Neural progenitor cell (in vitro differentiated cells): ENCODE results near the gene C1QTNF1. TPM values are rescaled to one million over a fixed set of nuclear protein-coding genes. Genes with fewer than 3 reads are reported as not detected.

ENCODE experiments used
- DNase-seq: peaks from one replicate; pipeline ENCODE4 v3.0.0-alpha.2; 2016; ENCODE audit warnings: low spot score
- H2AFZ ChIP-seq: fragments of 200-600 bp; sonication (generic); replicated peaks from 2 replicates; pipeline ENCODE4 v1.6.1; 2016; ENCODE audit warnings: antibody characterized with exemption
- H3F3A ChIP-seq: fragments of 200-600 bp; sonication (generic); 2 replicates; pipeline ENCODE4 v1.6.1; 2016; ENCODE audit warnings: antibody characterized with exemption, low read depth
- H3K27ac ChIP-seq: fragments of 200-600 bp; sonication (generic); 2 replicates; pipeline ENCODE4 v1.5.1; 2016; ENCODE audit warnings: mild to moderate bottlenecking
- H3K27me3 ChIP-seq: fragments of 200-600 bp; sonication (generic); 2 replicates; pipeline ENCODE4 v1.6.1; 2016; ENCODE audit warnings: mild to moderate bottlenecking, moderate library complexity
- H3K36me3 ChIP-seq: fragments of 200-600 bp; sonication (generic); 2 replicates; pipeline ENCODE4 v1.5.1; 2016
- H3K4me1 ChIP-seq: fragments of 200-600 bp; sonication (generic); 2 replicates; pipeline ENCODE4 v1.6.1; 2016; ENCODE audit warnings: mixed run types
- H3K4me2 ChIP-seq: fragments of 200-600 bp; sonication (generic); 2 replicates; pipeline ENCODE4 v1.6.1; 2016
- H3K4me3 ChIP-seq: fragments of 200-600 bp; sonication (generic); 2 replicates; pipeline ENCODE4 v1.5.1; 2016
- H3K79me2 ChIP-seq: fragments of 200-600 bp; sonication (generic); 2 replicates; pipeline ENCODE4 v1.6.1; 2016; ENCODE audit warnings: low read depth
- H3K9ac ChIP-seq: fragments of 200-600 bp; sonication (generic); 2 replicates; pipeline ENCODE4 v1.6.1; 2016
- H3K9me3 ChIP-seq: fragments of 200-600 bp; sonication (generic); 2 replicates; pipeline ENCODE4 v1.5.1; 2016; ENCODE audit warnings: low read depth
- H4K20me1 ChIP-seq: fragments of 200-600 bp; sonication (generic); 2 replicates; pipeline ENCODE4 v1.6.1; 2016; ENCODE audit warnings: low read depth
- H3K27ac Mint-ChIP-seq: 3 replicates; pipeline ENCODE4 v1.8.0; 2021; ENCODE audit warnings: mixed read lengths
- H3K27me3 Mint-ChIP-seq: 2 replicates; pipeline ENCODE4 v1.8.0; 2022; ENCODE audit warnings: low read depth, mild to moderate bottlenecking, inconsistent platforms, moderate library complexity, mixed read lengths; ENCODE audit not compliant: insufficient read depth
- H3K36me3 Mint-ChIP-seq: 3 replicates; pipeline ENCODE4 v1.8.0; 2021; ENCODE audit warnings: mixed read lengths
- H3K4me1 Mint-ChIP-seq: 3 replicates; pipeline ENCODE4 v1.8.0; 2021; ENCODE audit warnings: mixed read lengths
- H3K4me3 Mint-ChIP-seq: 3 replicates; pipeline ENCODE4 v1.8.0; 2021; ENCODE audit warnings: mild to moderate bottlenecking, moderate library complexity, mixed read lengths
- H3K9me3 Mint-ChIP-seq: 3 replicates; pipeline ENCODE4 v1.8.0; 2020; ENCODE audit warnings: mixed read lengths
- CTCF ChIP-seq: fragments of 200-600 bp; sonication (generic); IDR thresholded peaks from 2 replicates; pipeline ENCODE4 v1.5.1; 2017; ENCODE audit warnings: antibody characterized with exemption, mild to moderate bottlenecking
- EZH2 ChIP-seq: fragments of 200-600 bp; sonication (generic); IDR thresholded peaks from 2 replicates; pipeline ENCODE4 v1.6.1; 2017; ENCODE audit warnings: antibody characterized with exemption, mild to moderate bottlenecking, moderate library complexity
- EZH2phosphoT487 ChIP-seq: fragments of 200-600 bp; sonication (generic); IDR thresholded peaks from 2 replicates; pipeline ENCODE4 v1.6.1; 2017; ENCODE audit warnings: antibody characterized with exemption
- total RNA-seq: library from RNA; depleted of rRNA; stranded (reverse); fragments of >200 nt; gene quantifications from 2 replicates; pipeline ENCODE4 v1.2.3, GENCODE V29; 2015; ENCODE audit warnings: low replicate concordance

Gene C1QTNF1
- total RNA-seq, 1 donor from 2014 or later, result 1.4 TPM

- no peak overlapping the region for H3K27ac ChIP-seq
- DNase-seq, result no peak
- H3K4me2 ChIP-seq, result no peak overlapping the region
- no peaks in the 10 kb centered on the region for H3K4me1 ChIP-seq
- no peaks in the 10 kb centered on the region for H3K36me3 ChIP-seq
- no peak overlapping the region for H3K4me3 ChIP-seq
- H3K79me2 ChIP-seq, result no peaks in the 10 kb centered on the region
- Mint-ChIP-seq H3K4me1 (peaks cover 14% of the 10 kb centered on the region), H3K9me3 (no peaks in the 10 kb centered on the region), H3K36me3 (no peaks in the 10 kb centered on the region), H3K27me3 (peaks cover 7% of the 10 kb centered on the region), H3K27ac (no peak overlapping the region), H3K4me3 (no peak overlapping the region)
- H3K9me3 ChIP-seq, result no peaks in the 10 kb centered on the region
- TF ChIP-seq EZH2phosphoT487, result no peak
- TF ChIP-seq CTCF, result no peak
- no peak for TF ChIP-seq EZH2
- no peaks in the 10 kb centered on the region for H4K20me1 ChIP-seq
- H2AFZ ChIP-seq, result no peak overlapping the region
- no peak overlapping the region for H3K9ac ChIP-seq
- no peaks in the 10 kb centered on the region for H3F3A ChIP-seq
- H3K27me3 ChIP-seq, result peaks cover 18% of the 10 kb centered on the region
These were observed 69.3 kb downstream of the C1QTNF1 start for GRCh38 chr17:79093270-79093669.

GRCh38 chr17:79094261-79094660 lies 70.3 kb downstream of the C1QTNF1 start:
- no peak overlapping the region for H2AFZ ChIP-seq
- H3K36me3 ChIP-seq, result no peaks in the 10 kb centered on the region
- H4K20me1 ChIP-seq, result no peaks in the 10 kb centered on the region
- H3K9ac ChIP-seq, result no peak overlapping the region
- no peak overlapping the region for H3K27ac ChIP-seq
- Mint-ChIP-seq H3K27ac (no peak overlapping the region), H3K9me3 (no peaks in the 10 kb centered on the region), H3K4me1 (peaks cover 14% of the 10 kb centered on the region), H3K27me3 (peaks cover 8% of the 10 kb centered on the region), H3K36me3 (no peaks in the 10 kb centered on the region), H3K4me3 (no peak overlapping the region)
- H3F3A ChIP-seq, result no peaks in the 10 kb centered on the region
- H3K4me3 ChIP-seq, result no peak overlapping the region
- TF ChIP-seq EZH2, result no peak
- TF ChIP-seq EZH2phosphoT487, result no peak
- TF ChIP-seq CTCF, result no peak
- no peak for DNase-seq
- H3K9me3 ChIP-seq, result no peaks in the 10 kb centered on the region
- no peak overlapping the region for H3K4me2 ChIP-seq
- H3K27me3 ChIP-seq, result peaks cover 18% of the 10 kb centered on the region
- no peaks in the 10 kb centered on the region for H3K4me1 ChIP-seq
- H3K79me2 ChIP-seq, result no peaks in the 10 kb centered on the region

- H3K27me3 Mint-ChIP-seq, result peaks cover 13% of the 10 kb centered on the region
- TF ChIP-seq EZH2phosphoT487 (no peak), EZH2 (no peak), CTCF (no peak)
- no peaks in the 10 kb centered on the region for H3K36me3 Mint-ChIP-seq
- H4K20me1 ChIP-seq, result no peaks in the 10 kb centered on the region
- H3K4me1 ChIP-seq, result no peaks in the 10 kb centered on the region
- H3K9me3 Mint-ChIP-seq, result no peaks in the 10 kb centered on the region
- H3K9ac ChIP-seq, result no peak overlapping the region
- H2AFZ ChIP-seq, result no peak overlapping the region
- H3K4me3 Mint-ChIP-seq, result no peak overlapping the region
- H3F3A ChIP-seq, result no peaks in the 10 kb centered on the region
- H3K4me2 ChIP-seq, result no peak overlapping the region
- no peak for DNase-seq
- no peaks in the 10 kb centered on the region for H3K36me3 ChIP-seq
- H3K4me3 ChIP-seq, result no peak overlapping the region
- peaks cover 14% of the 10 kb centered on the region for H3K4me1 Mint-ChIP-seq
- H3K9me3 ChIP-seq, result no peaks in the 10 kb centered on the region
- no peak overlapping the region for H3K27ac ChIP-seq
- no peaks in the 10 kb centered on the region for H3K79me2 ChIP-seq
- H3K27me3 ChIP-seq, result peaks cover 18% of the 10 kb centered on the region
- no peak overlapping the region for H3K27ac Mint-ChIP-seq
These were observed 71.5 kb downstream of the C1QTNF1 start for GRCh38 chr17:79095345-79096055.
